Measurements from ENCODE around the gene NXPH2.
A peak's percentile ranks its signal among the peaks of the same experiment; 100 is the strongest.

Gene NXPH2

DNA sequence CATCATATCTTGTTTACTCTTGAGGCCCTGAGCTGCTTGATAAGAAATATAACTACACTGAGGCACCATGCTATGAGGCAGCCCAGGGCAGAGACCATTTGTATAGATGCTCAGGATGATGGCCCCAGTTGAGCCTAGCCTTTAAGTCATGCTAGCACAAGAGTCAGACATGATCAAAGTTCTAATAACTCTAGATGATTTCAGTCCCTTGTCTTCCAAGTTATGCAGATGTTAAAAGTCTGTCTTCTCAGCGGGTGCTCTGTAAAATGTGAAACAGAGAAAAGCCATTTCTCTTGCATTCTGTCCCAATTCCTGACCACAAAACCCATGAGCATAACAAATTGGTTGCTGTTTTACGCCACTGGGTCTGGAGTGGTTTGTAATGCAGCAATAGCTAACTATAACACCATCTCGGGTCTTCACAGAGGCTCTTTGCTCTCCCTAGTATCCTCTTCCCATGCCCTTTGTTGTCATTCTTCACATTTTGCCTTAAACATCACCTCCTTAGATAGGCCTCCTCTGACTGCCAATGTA, 49.6 kb downstream of the NXPH2 start:
- H3K4me1 Mint-ChIP-seq = no peaks in the 10 kb centered on the region
- no peak for ATAC-seq
- peaks cover 27% of the 10 kb centered on the region for H3K9me3 Mint-ChIP-seq
- no peak overlapping the region for H3K4me3 Mint-ChIP-seq
- no peaks in the 10 kb centered on the region for H3K36me3 Mint-ChIP-seq (ENCODE audit: low read depth)
- no peak for DNase-seq
- no peaks in the 10 kb centered on the region for H3K27me3 Mint-ChIP-seq
- no peak overlapping the region for H3K27ac Mint-ChIP-seq

DNA sequence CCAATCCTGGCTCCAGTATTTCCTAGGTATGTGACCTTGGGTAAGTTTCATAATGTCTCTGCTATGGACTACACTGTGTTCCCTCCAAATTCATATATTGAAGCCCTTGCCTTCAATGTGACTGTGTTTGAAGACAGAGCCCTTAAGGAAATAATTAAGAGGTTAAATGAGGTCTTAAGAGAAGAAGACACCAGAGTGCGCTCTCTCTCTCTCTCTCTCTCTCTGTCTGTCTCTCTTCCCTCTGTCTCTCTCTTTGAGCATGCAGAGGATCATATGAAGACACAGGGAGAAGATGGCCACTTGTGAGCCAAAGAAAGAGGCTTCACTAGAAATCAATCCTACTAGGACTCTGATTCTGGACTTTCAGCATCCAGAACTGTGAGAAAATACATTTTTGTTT, 52.2 kb downstream of the NXPH2 start:
- no peak for DNase-seq
- Mint-ChIP-seq H3K9me3 (peaks cover 10% of the 10 kb centered on the region), H3K4me3 (no peak overlapping the region), H3K36me3 (ENCODE audit: low read depth) (no peaks in the 10 kb centered on the region), H3K27ac (no peak overlapping the region), H3K27me3 (no peaks in the 10 kb centered on the region), H3K4me1 (no peaks in the 10 kb centered on the region)
- ATAC-seq = no peak

DNA sequence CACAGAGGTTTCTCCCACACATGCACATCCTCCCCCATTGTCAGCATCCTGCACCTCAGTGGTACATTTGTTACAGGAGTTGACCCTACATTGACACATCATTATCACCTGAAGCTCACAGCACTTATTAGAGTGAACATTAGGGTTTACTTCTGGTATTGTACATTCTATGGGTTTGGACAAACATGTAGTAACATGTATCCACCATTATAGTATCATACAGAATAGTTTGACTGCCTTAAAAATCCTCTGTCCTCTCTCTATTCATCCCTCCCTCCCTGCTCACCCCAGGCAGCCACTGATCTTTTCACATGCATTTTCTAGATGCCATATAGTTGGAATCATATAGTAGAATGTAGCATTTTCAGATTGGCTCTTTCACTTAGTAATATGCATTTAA, 53.5 kb downstream of the NXPH2 start:
- H3K9me3 Mint-ChIP-seq = peaks cover 10% of the 10 kb centered on the region
- no peaks in the 10 kb centered on the region for H3K36me3 Mint-ChIP-seq (ENCODE audit: low read depth)
- ATAC-seq (no peak), DNase-seq (no peak)
- H3K4me1 Mint-ChIP-seq = no peaks in the 10 kb centered on the region
- H3K4me3 Mint-ChIP-seq = no peak overlapping the region
- H3K27me3 Mint-ChIP-seq = no peaks in the 10 kb centered on the region
- H3K27ac Mint-ChIP-seq = no peak overlapping the region

DNA sequence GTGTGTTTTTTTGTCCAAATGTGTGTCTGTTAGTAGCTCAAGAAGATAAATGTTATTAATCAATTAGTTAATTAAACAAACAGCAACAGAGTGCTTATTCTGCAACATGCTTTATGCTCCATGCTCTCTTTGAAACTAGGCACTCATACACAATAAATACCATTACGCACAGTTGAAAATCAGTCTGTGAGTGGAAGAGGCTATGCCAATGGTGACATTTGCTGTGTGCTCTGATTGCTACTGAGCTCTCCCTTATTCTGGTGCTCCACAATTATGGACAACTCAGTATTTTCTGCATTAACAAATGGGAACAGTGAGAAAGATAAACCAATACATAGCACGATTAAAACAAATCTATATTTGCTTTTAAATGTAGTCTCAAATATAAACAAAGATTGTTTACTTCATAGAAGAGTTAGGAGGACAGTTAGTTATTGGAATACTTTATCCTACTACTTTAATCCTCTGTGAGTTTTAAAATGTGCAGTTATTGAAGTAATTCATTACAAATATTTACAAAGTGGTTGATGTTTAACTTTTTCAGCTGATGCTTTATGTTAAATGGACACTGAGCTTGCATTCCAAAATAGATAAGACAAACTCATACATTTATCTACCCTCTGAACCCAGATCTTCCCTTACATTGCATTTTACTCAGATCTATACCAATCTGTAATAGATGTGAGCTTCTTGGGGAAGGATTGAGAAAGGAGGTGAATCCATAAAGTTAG, 55.3 kb downstream of the NXPH2 start:
- Mint-ChIP-seq H3K36me3 (ENCODE audit: low read depth) (no peaks in the 10 kb centered on the region), H3K27ac (no peak overlapping the region), H3K9me3 (peaks cover 10% of the 10 kb centered on the region), H3K4me3 (no peak overlapping the region), H3K4me1 (no peaks in the 10 kb centered on the region), H3K27me3 (no peaks in the 10 kb centered on the region)
- DNase-seq = no peak
- ATAC-seq = no peak

DNA sequence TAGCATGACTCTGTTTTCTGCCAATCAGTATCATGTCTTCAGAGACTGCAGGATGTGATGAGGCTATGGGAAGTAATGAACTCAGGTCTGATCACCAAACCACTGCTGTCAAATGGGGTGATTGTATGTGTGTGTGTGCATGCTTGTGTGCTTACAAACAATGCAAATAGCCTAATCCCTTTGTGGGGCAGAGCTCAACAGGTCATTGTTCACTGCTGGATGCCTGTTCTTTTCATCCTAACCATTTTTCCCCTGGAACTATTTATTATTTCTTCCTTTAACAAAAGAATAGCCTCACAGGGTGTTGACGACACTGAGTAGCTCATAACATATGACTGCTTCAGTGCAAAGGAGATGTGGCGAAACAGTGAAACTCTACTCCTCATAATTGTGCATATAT, 55.9 kb downstream of the NXPH2 start:
- Mint-ChIP-seq H3K9me3 (peaks cover 6% of the 10 kb centered on the region), H3K27ac (no peak overlapping the region), H3K27me3 (no peaks in the 10 kb centered on the region), H3K4me1 (no peaks in the 10 kb centered on the region), H3K36me3 (ENCODE audit: low read depth) (no peaks in the 10 kb centered on the region), H3K4me3 (no peak overlapping the region)
- ATAC-seq (no peak), DNase-seq (no peak)

DNA sequence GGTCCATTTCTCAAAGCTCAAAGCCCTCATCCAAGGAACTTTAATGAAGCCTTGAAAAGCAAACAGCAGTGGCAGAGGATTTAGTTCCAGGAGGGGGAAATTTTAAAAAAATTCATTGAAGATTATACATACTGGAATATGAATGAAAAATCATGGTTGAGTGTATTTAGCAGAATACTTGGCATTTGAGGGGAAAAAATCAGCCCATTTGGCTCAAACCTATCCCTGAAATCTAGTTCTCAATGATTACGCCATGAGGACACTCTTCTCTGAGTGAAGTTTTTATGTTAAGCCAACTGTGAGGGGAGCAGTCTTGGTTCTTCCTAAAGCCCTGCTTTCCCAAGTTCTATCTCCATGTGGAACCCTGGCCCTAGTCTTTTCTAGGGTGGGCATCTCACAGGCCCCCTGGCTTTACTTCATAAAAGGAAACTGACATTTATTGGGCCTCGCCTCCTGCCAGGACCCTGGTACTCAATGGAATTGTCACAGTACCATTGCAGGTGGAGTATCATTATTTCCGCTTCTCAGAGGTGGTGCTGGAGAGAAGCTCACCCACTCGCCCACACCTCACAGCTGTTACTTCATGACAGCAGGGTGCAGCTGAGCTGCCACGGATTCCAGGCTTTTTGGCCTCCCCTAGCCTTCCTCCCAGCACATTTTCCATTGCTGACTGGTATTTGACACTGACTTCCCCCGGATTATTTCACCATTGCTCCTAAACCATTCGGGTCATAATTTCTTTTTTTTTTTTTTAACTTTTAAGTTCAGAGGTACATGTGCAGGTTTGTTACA, 56.8 kb downstream of the NXPH2 start:
- ATAC-seq = no peak

DNA sequence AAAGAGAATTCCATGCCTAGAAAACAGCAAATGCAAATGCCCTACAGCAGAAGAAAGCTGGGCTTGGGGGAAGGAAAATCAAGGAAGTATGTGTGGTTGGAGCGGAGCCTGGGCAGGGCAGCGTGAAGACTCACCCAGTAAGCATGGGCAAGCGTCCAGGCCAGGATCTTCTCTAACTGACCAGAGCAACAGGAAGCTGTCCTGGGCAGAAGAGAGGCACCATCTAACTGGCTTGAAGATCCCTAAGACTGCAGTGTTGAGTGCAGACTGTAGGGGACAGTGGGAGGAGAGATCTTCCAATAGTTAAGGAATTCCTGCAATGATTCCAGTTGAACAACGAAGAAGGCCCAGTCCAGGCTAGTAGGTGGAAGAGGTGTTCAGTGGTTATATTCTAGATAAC, 57.9 kb downstream of the NXPH2 start:
- Mint-ChIP-seq H3K9me3 (no peaks in the 10 kb centered on the region), H3K4me1 (no peaks in the 10 kb centered on the region), H3K36me3 (ENCODE audit: low read depth) (no peaks in the 10 kb centered on the region), H3K27ac (no peak overlapping the region), H3K27me3 (no peaks in the 10 kb centered on the region), H3K4me3 (no peak overlapping the region)
- no peak for ATAC-seq
- no peak for DNase-seq

More for the DNA sequence above, 56.8 kb downstream of the NXPH2 start:
- Mint-ChIP-seq H3K27me3 (no peaks in the 10 kb centered on the region), H3K4me1 (no peaks in the 10 kb centered on the region), H3K27ac (no peak overlapping the region), H3K9me3 (no peaks in the 10 kb centered on the region), H3K36me3 (ENCODE audit: low read depth) (no peaks in the 10 kb centered on the region), H3K4me3 (no peak overlapping the region)
- no peak for DNase-seq

DNA sequence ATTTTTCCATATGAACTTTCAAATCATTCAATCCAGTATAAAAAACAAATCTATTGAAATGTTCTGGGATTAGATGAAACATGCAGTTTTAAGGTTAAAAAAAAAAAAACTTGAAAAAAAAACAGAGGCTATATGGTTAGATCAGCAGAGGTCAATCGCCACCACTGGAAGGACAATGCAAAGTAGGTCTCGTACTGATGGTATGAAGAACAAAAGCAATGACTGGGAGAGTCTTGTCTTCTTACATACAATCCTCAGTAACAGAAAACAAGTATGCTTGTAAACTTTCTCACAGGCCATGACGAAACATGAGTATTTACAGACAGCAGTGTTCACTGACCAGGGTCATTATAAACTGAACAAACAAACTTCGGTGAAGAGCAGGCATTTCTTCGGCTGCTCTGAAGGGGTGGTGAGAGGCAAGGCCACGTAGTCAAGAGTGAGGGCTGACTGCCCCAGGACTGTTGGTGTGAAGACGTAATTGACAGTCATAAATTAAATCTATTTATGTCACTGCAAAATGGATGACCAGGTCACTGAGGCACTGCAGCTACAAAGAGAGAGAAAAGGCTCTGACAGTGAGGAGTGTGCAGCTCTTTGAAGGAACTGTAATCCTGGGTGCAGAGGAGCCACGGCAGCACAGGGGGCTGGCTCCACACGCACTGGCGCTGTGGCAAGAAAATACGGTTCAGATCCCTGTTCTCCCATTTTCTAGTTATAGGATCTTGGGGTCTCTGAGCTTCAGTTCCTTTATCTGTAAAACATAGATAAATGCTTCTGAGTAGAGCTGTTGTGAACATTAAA, 60.0 kb downstream of the NXPH2 start:
- no peak for ATAC-seq
- no peaks in the 10 kb centered on the region for H3K27me3 Mint-ChIP-seq
- no peak for DNase-seq
- no peak overlapping the region for H3K27ac Mint-ChIP-seq
- no peaks in the 10 kb centered on the region for H3K36me3 Mint-ChIP-seq (ENCODE audit: low read depth)
- no peaks in the 10 kb centered on the region for H3K4me1 Mint-ChIP-seq
- no peak overlapping the region for H3K4me3 Mint-ChIP-seq
- H3K9me3 Mint-ChIP-seq = no peaks in the 10 kb centered on the region

DNA sequence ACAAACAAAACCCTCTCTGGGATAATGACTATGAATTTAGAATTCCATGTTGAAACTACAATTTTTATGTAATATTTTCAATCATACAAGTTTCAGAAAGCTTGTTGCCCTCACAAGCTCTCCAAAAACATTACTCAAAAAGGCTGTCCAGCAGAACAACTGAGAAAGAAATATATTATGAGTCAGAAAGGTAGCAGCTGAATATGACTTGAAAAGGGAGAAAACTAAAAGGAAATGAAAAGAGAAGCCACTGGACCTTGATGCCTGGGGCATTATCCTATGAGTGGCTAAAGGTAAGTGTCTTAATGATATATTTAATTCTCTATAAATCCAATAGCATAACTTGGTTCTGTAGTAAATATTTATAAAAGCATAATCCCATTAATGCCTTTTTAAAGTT, 61.8 kb downstream of the NXPH2 start:
- no peak for ATAC-seq

DNA sequence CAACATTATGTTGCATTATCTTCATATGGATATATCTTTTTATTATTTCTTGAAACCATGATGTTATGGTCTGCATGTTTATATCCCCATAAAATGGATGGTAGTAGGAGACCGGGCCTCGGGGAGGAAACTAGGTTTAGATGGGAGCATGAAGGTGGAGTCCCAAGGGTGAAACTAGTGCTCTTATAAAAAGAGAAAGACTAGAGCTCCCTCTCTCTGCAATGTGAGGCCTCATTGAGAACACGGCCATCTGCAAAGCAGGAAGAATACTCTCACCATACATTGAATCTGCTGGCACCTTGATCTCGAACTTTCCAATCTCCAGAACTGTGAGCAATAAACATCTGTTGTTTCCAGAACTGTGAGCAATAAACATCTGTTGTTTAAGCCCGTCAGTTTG, 64.0 kb downstream of the NXPH2 start:
- Mint-ChIP-seq H3K36me3 (ENCODE audit: low read depth) (no peaks in the 10 kb centered on the region), H3K4me1 (no peaks in the 10 kb centered on the region), H3K27ac (no peak overlapping the region), H3K4me3 (no peak overlapping the region), H3K9me3 (no peaks in the 10 kb centered on the region), H3K27me3 (peaks cover 2% of the 10 kb centered on the region)
- no peak for DNase-seq
- ATAC-seq = no peak

More for the DNA sequence above, 61.8 kb downstream of the NXPH2 start:
- no peaks in the 10 kb centered on the region for H3K4me1 Mint-ChIP-seq
- H3K36me3 Mint-ChIP-seq (ENCODE audit: low read depth) = no peaks in the 10 kb centered on the region
- no peaks in the 10 kb centered on the region for H3K9me3 Mint-ChIP-seq
- no peak overlapping the region for H3K4me3 Mint-ChIP-seq
- H3K27ac Mint-ChIP-seq = no peak overlapping the region
- H3K27me3 Mint-ChIP-seq = no peaks in the 10 kb centered on the region
- DNase-seq = no peak

DNA sequence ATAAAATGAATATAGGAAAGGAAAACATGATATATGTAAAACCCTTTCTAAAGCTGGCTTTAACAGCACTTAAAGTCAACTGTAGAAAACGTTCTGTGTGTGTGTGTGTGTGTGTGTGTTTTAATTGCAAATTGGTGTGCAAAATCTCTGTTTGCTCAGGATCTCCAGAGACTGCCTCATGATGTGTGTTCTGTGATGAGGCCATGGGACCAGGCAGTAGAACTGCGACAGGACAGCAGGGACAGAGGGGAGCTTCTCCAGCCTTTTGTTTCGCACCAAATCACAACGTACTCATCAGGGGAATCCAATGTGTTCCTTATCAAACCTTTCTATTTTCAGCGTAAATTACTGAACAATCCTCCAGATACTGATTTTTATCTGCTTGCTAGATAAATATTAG, 66.7 kb downstream of the NXPH2 start:
- DNase-seq (no peak), ATAC-seq (no peak)
- Mint-ChIP-seq H3K36me3 (ENCODE audit: low read depth) (no peaks in the 10 kb centered on the region), H3K4me1 (no peaks in the 10 kb centered on the region), H3K27me3 (peaks cover 4% of the 10 kb centered on the region), H3K4me3 (no peak overlapping the region), H3K27ac (no peak overlapping the region), H3K9me3 (no peaks in the 10 kb centered on the region)

DNA sequence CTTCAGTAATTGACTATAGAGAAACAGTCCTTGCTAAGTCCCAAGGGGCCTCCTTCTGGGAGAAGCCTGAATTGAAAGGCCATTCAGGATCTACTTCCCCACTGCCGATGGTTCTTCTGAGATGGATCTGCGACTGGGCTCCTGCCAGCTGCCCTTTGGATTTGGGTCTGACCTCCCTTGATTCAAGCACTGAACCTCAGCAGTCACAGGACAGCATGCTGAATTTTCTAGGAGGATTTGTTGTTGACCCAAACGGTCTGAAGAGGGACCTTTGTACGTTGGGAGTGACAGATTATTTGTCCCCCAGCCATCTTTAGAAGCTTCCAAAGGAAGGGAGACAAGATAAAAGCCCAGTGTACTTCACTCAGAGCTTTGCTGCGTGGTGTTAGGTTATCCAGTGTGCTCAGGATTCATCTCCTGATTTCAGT, 67.1 kb downstream of the NXPH2 start:
- Mint-ChIP-seq H3K4me1 (no peaks in the 10 kb centered on the region), H3K4me3 (no peak overlapping the region), H3K9me3 (no peaks in the 10 kb centered on the region), H3K36me3 (ENCODE audit: low read depth) (no peaks in the 10 kb centered on the region), H3K27ac (no peak overlapping the region), H3K27me3 (peaks cover 4% of the 10 kb centered on the region)
- DNase-seq (no peak), ATAC-seq (no peak)

DNA sequence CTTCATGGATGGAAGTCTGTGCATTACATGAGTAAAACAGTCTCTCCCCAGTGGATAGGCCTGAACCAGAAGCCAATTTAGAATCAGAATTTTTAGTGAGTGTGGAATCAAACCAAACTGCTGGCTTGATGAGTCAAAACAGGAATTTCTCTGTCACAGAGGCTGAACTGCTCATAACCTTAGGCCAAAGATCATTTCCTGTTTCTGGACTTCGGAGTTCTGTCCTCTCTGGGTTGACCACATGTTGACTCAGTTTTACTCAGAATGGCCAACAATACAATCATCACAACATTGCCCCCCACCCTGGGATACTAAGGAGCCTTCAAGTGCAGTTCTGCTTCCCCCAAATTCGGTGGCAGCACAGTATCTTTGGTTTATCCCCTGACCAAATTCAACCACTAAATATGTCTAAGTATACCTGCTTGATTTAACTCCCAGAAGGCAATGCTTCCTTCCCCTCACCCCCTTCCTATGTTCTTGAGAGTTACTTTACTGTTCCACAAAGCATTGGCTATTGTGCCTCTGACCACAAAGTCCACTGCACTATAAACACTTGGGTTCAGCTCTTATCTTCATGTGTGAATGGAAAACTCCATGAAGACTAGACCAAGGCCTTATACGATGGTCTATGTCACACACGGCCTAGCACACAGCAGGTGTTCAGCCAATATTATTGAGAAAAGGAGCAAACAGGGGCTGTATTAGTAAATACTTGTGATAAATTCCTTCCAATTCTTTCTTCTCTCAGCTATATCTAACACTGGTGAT, 67.8 kb downstream of the NXPH2 start:
- Mint-ChIP-seq H3K4me3 (no peak overlapping the region), H3K36me3 (ENCODE audit: low read depth) (no peaks in the 10 kb centered on the region), H3K9me3 (no peaks in the 10 kb centered on the region), H3K27ac (no peak overlapping the region), H3K27me3 (peaks cover 4% of the 10 kb centered on the region), H3K4me1 (no peaks in the 10 kb centered on the region)
- ATAC-seq (peak; percentile 20), DNase-seq (no peak)

DNA sequence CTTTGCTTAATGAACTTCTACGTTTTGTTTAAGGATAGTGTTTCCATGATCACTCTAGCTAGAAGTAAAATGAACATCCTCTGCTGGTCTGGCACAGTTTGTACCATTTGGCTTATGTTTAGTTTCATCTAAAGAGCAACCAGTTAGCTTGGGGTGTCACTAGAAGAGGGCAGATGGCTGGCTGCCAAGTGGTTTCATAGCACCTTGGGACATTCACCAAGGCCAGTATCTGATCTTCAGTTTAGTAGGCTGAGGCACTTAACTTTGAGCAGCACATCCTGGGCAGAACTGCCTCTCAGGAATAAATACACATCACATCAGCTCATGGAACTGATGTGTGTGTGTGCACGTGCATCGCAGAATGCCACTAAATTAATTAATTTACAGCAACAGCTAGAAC, 68.4 kb downstream of the NXPH2 start:
- Mint-ChIP-seq H3K4me1 (no peaks in the 10 kb centered on the region), H3K27ac (no peak overlapping the region), H3K36me3 (ENCODE audit: low read depth) (no peaks in the 10 kb centered on the region), H3K9me3 (no peaks in the 10 kb centered on the region), H3K27me3 (peaks cover 4% of the 10 kb centered on the region), H3K4me3 (no peak overlapping the region)
- DNase-seq = no peak
- peak; percentile 24 for ATAC-seq

Data from activated naive CD8-positive, alpha-beta T cell treated with anti-CD3 and anti-CD28 coated beads, Interleukin-2, amount 50 U/mL, for 24 hours (primary cell).